Spleen (tissue), 11 donors: ENCODE data around the gene RTP2. TPM values are rescaled to one million over a fixed set of nuclear protein-coding genes. Genes with fewer than 3 reads are reported as not detected.

ENCODE experiments used
- DNase-seq: peaks from one replicate; pipeline ENCODE4 v3.0.0-alpha.2; 2020
- H3K27ac ChIP-seq, 8 donors: fragments of 200-600 bp; sonication (generic) in 7 of 8; 1 replicate in 4 of 8; 2 replicates in 4 of 8; pipeline versions ENCODE4 v1.5.0 to v1.8.0; 2016 to 2021; ENCODE audit warnings: inconsistent platforms in 4 of 8, mild to moderate bottlenecking in 4 of 8, moderate library complexity in 1 of 8
- H3K27me3 ChIP-seq, 7 donors: fragments of 200-600 bp; sonication (generic) in 6 of 7; replicated peaks in 1 of 7; 1 replicate in 4 of 7; 2 replicates in 3 of 7; pipeline versions ENCODE4 v1.5.0 to v1.8.0; 2016 to 2021; ENCODE audit warnings: inconsistent platforms in 3 of 7, mild to moderate bottlenecking in 1 of 7
- H3K36me3 ChIP-seq, 6 donors: fragments of 200-600 bp; sonication (generic) in 5 of 6; 1 replicate in 4 of 6; 2 replicates in 2 of 6; pipeline versions ENCODE4 v1.5.0 to v1.8.0; 2016 to 2021; ENCODE audit warnings: inconsistent platforms in 2 of 6
- H3K4me1 ChIP-seq, 6 donors: fragments of 200-600 bp; sonication (generic) in 5 of 6; 1 replicate in 3 of 6; 2 replicates in 3 of 6; pipeline versions ENCODE4 v1.5.0 to v1.8.0; 2016 to 2021; ENCODE audit warnings: inconsistent platforms in 3 of 6
- H3K4me3 ChIP-seq, 8 donors: fragments of 200-600 bp; sonication (generic) in 7 of 8; 1 replicate in 4 of 8; 2 replicates in 4 of 8; pipeline versions ENCODE4 v1.5.0 to v1.8.0; 2016 to 2021; ENCODE audit warnings: inconsistent platforms in 4 of 8, mild to moderate bottlenecking in 4 of 8, moderate library complexity in 2 of 8
- H3K9me3 ChIP-seq, 8 donors: fragments of 200-600 bp; sonication (generic) in 7 of 8; 1 replicate in 4 of 8; 2 replicates in 4 of 8; pipeline versions ENCODE4 v1.5.0 to v1.8.0; 2016 to 2021; ENCODE audit warnings: inconsistent platforms in 4 of 8
- POLR2A ChIP-seq, 3 donors: fragments of 450-650 bp; IDR thresholded peaks; one replicate each; pipeline ENCODE4 v1.5.1; 2017; ENCODE audit warnings: antibody characterized with exemption in 3 of 3, mild to moderate bottlenecking in 1 of 3
- POLR2AphosphoS5 ChIP-seq, 3 donors: sonication (generic); formaldehyde crosslinking; IDR thresholded peaks; one replicate each; pipeline ENCODE4 v1.5.1; 2017; ENCODE audit warnings: antibody characterized with exemption in 3 of 3
- WGBS, 5 donors: extraction: QIAGEN DNeasy Blood & Tissue Kit in 3 of 5; methylation state at CpG; one replicate each; pipeline versions ENCODE4 v1.1.5 to v1.1.7; 2013 to 2018; 5-methylcytosine and 5-hydroxymethylcytosine counted together
- intact Hi-C: fragments of 100-400 bp; cut with DNase I; formaldehyde crosslinking; loops from one replicate; pipeline ENCODE4 v1.15.0; 2023; ENCODE audit warnings: low total_unique reads
- polyA plus RNA-seq, 3 donors: library from polyadenylated mRNA; stranded (reverse); fragments of 200-250 nt; gene quantifications; one replicate each; pipeline ENCODE4 v1.2.1, GENCODE V29; 2013
- total RNA-seq, 7 donors: library from RNA; depleted of rRNA in 3 of 7; stranded (reverse); fragments of >200 nt in 3 of 7; fragmentation: NEBNext Ultra II Directional in 4 of 7; extraction: Animal tissue kit (Norgen Biotek cat#: 25700) in 4 of 7; gene quantifications; one replicate each; pipeline versions ENCODE4 v1.1.0 to v1.2.1, GENCODE V29; 2016 to 2021
- TF ChIP-seq, protein P1 (sequence below), 11 experiments: fragments of 200-600 bp in 7 of 11; fragments of 450-650 bp in 4 of 11; sonication (generic) in 4 of 11; IDR thresholded peaks in 8 of 11; conservative IDR thresholded peaks in 3 of 11; 1 replicate in 7 of 11; 2 replicates in 4 of 11; pipeline versions ENCODE4 v1.4.0 to v1.8.0; 2016 to 2021; ENCODE audit warnings: antibody characterized with exemption in 11 of 11, inconsistent platforms in 4 of 11, mild to moderate bottlenecking in 1 of 11
- donor health status: healthy with polysubstance abuse.
- donor health status: DM: no; HTN: no; CAD: no; lungs with moderate emphysema.
- donor health status: DM: no; HTN: no; CAD: no.
- donor health status: Bipolar disorder and iron deficiency.
- donor health status: healthy.
- donor health status: DM: no; HTN: no; CAD: no.
- donor health status: DM: yes; HTN: yes; CAD: no.

RTP2 gene
- total and polyA plus RNA-seq, 10 donors = not detected

- Histone ChIP-seq H3K9me3 (no peaks in the 10 kb centered on the region), H3K36me3 (no peaks in the 10 kb centered on the region), H3K27ac (no peak overlapping the region), H3K4me1 (no peaks in the 10 kb centered on the region), H3K4me3 (no peak overlapping the region), H3K27me3 (peaks cover 0 to 18% (median 0%) of the 10 kb centered on the region in 7 donors)
- 89 to 93% (median 91%) methylated on average over 31 to 42 of the region's 42 CpGs for WGBS, 5 donors
- DNase-seq = no peak
- intact Hi-C loops = no loop called here
- TF ChIP-seq, protein P1, sequence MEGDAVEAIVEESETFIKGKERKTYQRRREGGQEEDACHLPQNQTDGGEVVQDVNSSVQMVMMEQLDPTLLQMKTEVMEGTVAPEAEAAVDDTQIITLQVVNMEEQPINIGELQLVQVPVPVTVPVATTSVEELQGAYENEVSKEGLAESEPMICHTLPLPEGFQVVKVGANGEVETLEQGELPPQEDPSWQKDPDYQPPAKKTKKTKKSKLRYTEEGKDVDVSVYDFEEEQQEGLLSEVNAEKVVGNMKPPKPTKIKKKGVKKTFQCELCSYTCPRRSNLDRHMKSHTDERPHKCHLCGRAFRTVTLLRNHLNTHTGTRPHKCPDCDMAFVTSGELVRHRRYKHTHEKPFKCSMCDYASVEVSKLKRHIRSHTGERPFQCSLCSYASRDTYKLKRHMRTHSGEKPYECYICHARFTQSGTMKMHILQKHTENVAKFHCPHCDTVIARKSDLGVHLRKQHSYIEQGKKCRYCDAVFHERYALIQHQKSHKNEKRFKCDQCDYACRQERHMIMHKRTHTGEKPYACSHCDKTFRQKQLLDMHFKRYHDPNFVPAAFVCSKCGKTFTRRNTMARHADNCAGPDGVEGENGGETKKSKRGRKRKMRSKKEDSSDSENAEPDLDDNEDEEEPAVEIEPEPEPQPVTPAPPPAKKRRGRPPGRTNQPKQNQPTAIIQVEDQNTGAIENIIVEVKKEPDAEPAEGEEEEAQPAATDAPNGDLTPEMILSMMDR (IDR thresholded peaks at IDR 0.05 in 8 of 11, conservative IDR thresholded peaks at IDR 0.05 in 3 of 11) = no peak
- no peak for TF ChIP-seq POLR2AphosphoS5 (IDR thresholded peaks at IDR 0.05)
- TF ChIP-seq POLR2A (IDR thresholded peaks at IDR 0.05) = no peak
Measured at GRCh38 chr3:187698499-187699399, 3.6 kb downstream of the RTP2 start.

DNA sequence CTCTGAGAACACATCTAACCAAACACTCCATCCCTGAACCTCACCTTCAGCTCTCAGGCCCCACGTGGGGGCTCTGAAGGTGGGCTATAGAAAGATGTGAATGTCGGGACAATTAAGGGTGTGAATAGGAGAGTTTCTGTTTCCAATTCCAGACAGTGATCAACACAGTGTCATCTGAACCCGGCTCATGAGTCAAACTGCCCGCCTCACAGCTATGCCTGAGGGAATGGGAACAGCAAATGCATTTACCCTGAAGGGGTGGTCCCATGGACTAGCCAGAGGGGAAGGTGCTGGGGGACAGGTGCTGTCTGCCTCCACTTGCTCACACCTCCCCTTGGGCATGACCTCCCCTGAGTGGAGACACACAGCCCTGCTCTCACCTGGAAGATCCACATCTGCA, 6.3 kb downstream of the RTP2 start:
- WGBS, 5 donors = 51 to 57% (median 54%) methylated on average over 4 of the region's 4 CpGs
- Histone ChIP-seq H3K36me3 (no peaks in the 10 kb centered on the region), H3K4me1 (no peaks in the 10 kb centered on the region), H3K9me3 (no peaks in the 10 kb centered on the region), H3K27me3 (peaks cover 0 to 24% (median 0%) of the 10 kb centered on the region in 7 donors), H3K4me3 (no peak overlapping the region), H3K27ac (peak overlapping the region in 5 of 8 donors; percentile 22 to 70 (median 51))
- intact Hi-C loops = no loop called here
- TF ChIP-seq, protein P1 (IDR thresholded peaks at IDR 0.05 in 8 of 11, conservative IDR thresholded peaks at IDR 0.05 in 3 of 11) = no peak
- DNase-seq = no peak

DNA sequence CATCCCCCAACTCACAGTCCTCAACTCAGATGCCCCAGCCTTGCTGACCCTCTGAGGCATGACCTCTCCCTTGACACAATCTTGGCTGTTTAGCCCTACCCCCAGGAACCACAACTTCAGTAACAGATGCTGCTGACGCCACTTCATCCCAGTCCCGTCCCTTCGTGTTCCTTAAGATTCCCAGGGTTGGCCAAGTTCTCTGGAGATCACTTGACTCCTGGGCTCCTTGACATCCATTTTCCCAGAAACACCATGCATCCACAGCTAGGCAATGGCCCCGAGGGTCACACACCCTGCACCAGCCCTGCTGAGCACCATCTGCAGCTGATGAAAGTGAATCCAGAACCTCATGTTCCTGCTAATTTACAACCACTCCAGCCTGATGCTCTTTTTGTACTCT, 6.9 kb downstream of the RTP2 start:
- no peak overlapping the region for H3K4me3 ChIP-seq
- no peaks in the 10 kb centered on the region for H3K36me3 ChIP-seq
- no peaks in the 10 kb centered on the region for H3K9me3 ChIP-seq
- H3K27ac ChIP-seq = peak overlapping the region in 3 of 8 donors; percentile 29 to 68 (median 57)
- WGBS, 5 donors = 62 to 80% (median 77%) methylated on average over 4 of the region's 4 CpGs
- intact Hi-C loops = no loop called here
- H3K4me1 ChIP-seq = no peaks in the 10 kb centered on the region
- no peak for DNase-seq
- peaks cover 0 to 27% (median 0%) of the 10 kb centered on the region in 7 donors for H3K27me3 ChIP-seq
- TF ChIP-seq POLR2AphosphoS5 (IDR thresholded peaks at IDR 0.05) (peak in 2 of 3 donors; percentile 66 to 72), POLR2A (IDR thresholded peaks at IDR 0.05) (no peak)
- TF ChIP-seq, protein P1 (IDR thresholded peaks at IDR 0.05 in 8 of 11, conservative IDR thresholded peaks at IDR 0.05 in 3 of 11) = no peak

DNA sequence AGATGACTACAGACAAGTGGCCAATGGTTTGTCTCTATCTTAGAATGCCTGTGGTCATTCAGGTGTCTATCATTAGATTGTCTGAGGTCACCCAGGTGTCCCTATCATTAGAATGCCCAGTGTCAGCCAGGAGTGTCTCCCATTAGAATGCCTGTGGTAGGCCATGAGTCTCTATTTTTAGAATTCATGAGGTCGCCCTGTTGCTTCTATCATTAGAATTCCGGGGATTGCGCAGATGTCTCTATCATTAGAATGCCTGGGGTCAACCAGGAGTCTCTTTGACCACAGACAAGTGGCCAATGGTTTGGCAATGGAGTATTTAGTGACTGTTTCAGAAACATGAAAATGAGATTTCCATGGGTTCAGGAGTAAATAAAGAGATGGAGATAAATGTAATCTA, 7.6 kb downstream of the RTP2 start:
- Histone ChIP-seq H3K27me3 (peaks cover 0 to 27% (median 0%) of the 10 kb centered on the region in 7 donors), H3K27ac (peak overlapping the region in 4 of 8 donors; percentile 24 to 68 (median 62)), H3K36me3 (no peaks in the 10 kb centered on the region), H3K4me1 (no peaks in the 10 kb centered on the region), H3K4me3 (no peak overlapping the region), H3K9me3 (no peaks in the 10 kb centered on the region)
- 52 to 77% (median 69%) methylated on average over 3 of the region's 3 CpGs for WGBS, 5 donors
- DNase-seq = no peak
- TF ChIP-seq POLR2A (IDR thresholded peaks at IDR 0.05) = no peak
- intact Hi-C loops = no loop called here
